Measurements from ENCODE around the gene MED17. TPM values are rescaled to one million over a fixed set of nuclear protein-coding genes. Genes with fewer than 3 reads are reported as not detected.

MED17 gene
- total and polyA plus RNA-seq, 2 of the 13 experiments (the other 11 are each of a cell fraction or from before 2014, with no cell fraction given), result 23.1 to 37.0 TPM

DNA sequence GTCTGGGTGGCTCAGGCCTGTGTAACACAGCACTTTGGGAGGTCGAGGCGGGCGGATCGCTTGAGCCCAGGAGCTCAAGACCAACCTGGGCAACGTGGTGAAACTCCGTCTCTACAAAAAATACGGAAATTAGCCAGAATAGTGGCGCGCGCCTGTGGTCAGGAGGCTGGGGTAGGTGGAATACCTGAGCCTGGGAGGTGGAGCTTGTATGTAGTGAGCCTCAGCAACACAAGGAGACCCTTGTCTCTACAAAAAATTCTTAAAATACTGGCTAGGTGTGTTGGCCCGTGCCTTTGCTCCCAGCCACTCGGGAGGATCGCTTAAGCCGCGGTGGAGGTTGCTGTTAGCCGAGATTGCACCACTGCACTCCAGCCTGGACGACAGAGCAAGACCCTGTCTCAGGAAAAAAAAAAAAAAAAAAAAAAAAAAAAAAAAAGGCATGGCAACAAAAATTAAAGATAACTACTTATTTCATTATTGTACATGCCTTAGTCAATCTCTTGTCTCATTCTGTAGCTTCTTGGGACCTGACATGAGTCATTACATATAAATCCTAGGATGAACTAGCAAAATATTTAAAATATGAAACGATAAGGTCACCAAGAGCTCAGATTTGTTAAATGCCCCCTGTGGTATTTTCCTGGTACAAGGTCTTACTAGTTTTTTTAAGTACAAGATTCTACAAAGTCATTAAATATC lies 43.9 kb upstream of the MED17 start (continued):
- no peak for TF ChIP-seq RAD51 (IDR thresholded peaks at IDR 0.05; ENCODE audit: borderline replicate concordance)
- no peak for TF ChIP-seq RORA (CRISPR knock-in tag; IDR thresholded peaks at IDR 0.05)
- TF ChIP-seq, protein P1, sequence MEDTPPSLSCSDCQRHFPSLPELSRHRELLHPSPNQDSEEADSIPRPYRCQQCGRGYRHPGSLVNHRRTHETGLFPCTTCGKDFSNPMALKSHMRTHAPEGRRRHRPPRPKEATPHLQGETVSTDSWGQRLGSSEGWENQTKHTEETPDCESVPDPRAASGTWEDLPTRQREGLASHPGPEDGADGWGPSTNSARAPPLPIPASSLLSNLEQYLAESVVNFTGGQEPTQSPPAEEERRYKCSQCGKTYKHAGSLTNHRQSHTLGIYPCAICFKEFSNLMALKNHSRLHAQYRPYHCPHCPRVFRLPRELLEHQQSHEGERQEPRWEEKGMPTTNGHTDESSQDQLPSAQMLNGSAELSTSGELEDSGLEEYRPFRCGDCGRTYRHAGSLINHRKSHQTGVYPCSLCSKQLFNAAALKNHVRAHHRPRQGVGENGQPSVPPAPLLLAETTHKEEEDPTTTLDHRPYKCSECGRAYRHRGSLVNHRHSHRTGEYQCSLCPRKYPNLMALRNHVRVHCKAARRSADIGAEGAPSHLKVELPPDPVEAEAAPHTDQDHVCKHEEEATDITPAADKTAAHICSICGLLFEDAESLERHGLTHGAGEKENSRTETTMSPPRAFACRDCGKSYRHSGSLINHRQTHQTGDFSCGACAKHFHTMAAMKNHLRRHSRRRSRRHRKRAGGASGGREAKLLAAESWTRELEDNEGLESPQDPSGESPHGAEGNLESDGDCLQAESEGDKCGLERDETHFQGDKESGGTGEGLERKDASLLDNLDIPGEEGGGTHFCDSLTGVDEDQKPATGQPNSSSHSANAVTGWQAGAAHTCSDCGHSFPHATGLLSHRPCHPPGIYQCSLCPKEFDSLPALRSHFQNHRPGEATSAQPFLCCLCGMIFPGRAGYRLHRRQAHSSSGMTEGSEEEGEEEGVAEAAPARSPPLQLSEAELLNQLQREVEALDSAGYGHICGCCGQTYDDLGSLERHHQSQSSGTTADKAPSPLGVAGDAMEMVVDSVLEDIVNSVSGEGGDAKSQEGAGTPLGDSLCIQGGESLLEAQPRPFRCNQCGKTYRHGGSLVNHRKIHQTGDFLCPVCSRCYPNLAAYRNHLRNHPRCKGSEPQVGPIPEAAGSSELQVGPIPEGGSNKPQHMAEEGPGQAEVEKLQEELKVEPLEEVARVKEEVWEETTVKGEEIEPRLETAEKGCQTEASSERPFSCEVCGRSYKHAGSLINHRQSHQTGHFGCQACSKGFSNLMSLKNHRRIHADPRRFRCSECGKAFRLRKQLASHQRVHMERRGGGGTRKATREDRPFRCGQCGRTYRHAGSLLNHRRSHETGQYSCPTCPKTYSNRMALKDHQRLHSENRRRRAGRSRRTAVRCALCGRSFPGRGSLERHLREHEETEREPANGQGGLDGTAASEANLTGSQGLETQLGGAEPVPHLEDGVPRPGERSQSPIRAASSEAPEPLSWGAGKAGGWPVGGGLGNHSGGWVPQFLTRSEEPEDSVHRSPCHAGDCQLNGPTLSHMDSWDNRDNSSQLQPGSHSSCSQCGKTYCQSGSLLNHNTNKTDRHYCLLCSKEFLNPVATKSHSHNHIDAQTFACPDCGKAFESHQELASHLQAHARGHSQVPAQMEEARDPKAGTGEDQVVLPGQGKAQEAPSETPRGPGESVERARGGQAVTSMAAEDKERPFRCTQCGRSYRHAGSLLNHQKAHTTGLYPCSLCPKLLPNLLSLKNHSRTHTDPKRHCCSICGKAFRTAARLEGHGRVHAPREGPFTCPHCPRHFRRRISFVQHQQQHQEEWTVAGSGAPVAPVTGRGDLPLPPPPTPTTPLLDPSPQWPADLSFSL (CRISPR knock-in tag; IDR thresholded peaks at IDR 0.05), result no peak
- TF ChIP-seq NCOR1 (IDR thresholded peaks at IDR 0.05; ENCODE audit: borderline replicate concordance, low read length), result no peak
- TF ChIP-seq TBP (CRISPR knock-in tag; IDR thresholded peaks at IDR 0.05), result no peak
- no peak for TF ChIP-seq ZNF143 (CRISPR knock-in tag; IDR thresholded peaks at IDR 0.05)
- TF ChIP-seq CC2D1A (CRISPR knock-in tag; IDR thresholded peaks at IDR 0.05), result no peak
- TF ChIP-seq EED (CRISPR knock-in tag; IDR thresholded peaks at IDR 0.05), result no peak
- TF ChIP-seq, protein P2, sequence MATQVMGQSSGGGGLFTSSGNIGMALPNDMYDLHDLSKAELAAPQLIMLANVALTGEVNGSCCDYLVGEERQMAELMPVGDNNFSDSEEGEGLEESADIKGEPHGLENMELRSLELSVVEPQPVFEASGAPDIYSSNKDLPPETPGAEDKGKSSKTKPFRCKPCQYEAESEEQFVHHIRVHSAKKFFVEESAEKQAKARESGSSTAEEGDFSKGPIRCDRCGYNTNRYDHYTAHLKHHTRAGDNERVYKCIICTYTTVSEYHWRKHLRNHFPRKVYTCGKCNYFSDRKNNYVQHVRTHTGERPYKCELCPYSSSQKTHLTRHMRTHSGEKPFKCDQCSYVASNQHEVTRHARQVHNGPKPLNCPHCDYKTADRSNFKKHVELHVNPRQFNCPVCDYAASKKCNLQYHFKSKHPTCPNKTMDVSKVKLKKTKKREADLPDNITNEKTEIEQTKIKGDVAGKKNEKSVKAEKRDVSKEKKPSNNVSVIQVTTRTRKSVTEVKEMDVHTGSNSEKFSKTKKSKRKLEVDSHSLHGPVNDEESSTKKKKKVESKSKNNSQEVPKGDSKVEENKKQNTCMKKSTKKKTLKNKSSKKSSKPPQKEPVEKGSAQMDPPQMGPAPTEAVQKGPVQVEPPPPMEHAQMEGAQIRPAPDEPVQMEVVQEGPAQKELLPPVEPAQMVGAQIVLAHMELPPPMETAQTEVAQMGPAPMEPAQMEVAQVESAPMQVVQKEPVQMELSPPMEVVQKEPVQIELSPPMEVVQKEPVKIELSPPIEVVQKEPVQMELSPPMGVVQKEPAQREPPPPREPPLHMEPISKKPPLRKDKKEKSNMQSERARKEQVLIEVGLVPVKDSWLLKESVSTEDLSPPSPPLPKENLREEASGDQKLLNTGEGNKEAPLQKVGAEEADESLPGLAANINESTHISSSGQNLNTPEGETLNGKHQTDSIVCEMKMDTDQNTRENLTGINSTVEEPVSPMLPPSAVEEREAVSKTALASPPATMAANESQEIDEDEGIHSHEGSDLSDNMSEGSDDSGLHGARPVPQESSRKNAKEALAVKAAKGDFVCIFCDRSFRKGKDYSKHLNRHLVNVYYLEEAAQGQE (IDR thresholded peaks at IDR 0.05; ENCODE audit: borderline replicate concordance in 1 of 2, low read depth in 1 of 2, low read length in 2 of 2), result 0 out of 4 replicates have a peak, but pooled peaks of 1 of the 2 experiments have one; percentile 20
- no peak for TF ChIP-seq MAFK (conservative IDR thresholded peaks at IDR 0.05 in 1 of 2, IDR thresholded peaks at IDR 0.05 in 1 of 2; ENCODE audit: low read length in 2 of 2)
- TF ChIP-seq KDM1A (CRISPR knock-in tag; IDR thresholded peaks at IDR 0.05), result no peak
- peak; percentile 59; the same call in 1 of the 2 replicates for TF ChIP-seq ZC3H4 (CRISPR knock-in tag; IDR thresholded peaks at IDR 0.05; ENCODE audit: borderline replicate concordance)
- TF ChIP-seq JUND (CRISPR knock-in tag; IDR thresholded peaks at IDR 0.05), result no peak
- 0 out of 2 replicates have a peak, but pooled peaks have one; percentile 21 for TF ChIP-seq ZSCAN29 (CRISPR knock-in tag; conservative IDR thresholded peaks at IDR 0.05)
- TF ChIP-seq NONO (IDR thresholded peaks at IDR 0.05), result no peak
- no peak for TF ChIP-seq NONO (CRISPR knock-in tag; conservative IDR thresholded peaks at IDR 0.05)
- TF ChIP-seq ZNF510 (CRISPR knock-in tag; IDR thresholded peaks at IDR 0.05; ENCODE audit: low read depth), result no peak
- no peak for TF ChIP-seq ZNF678 (CRISPR knock-in tag; IDR thresholded peaks at IDR 0.05)
- TF ChIP-seq TSC22D2 (CRISPR knock-in tag; IDR thresholded peaks at IDR 0.05; ENCODE audit: borderline replicate concordance), result no peak

Data from HepG2 (cell line).